CD4-positive, alpha-beta T cell treated with Interleukin-2 at 100 ng/mL for 4 hours (primary cell): Measurements from ENCODE around the gene PLXDC2.
"Not testable (repeated sequence)": the region's sequence is repeated elsewhere in the genome, so short reads cannot be mapped to it uniquely, and the experiment has no call there.

ENCODE experiments used
- DNase-seq: peaks from one replicate; pipeline ENCODE4 v3.0.0-alpha.2; 2020; ENCODE audit warnings: low spot score

The PLXDC2 gene

GRCh38 chr10:20045100-20045499 is 228.9 kb downstream of the PLXDC2 start:
- DNase-seq = not testable (repeated sequence)

- no peak for DNase-seq
Observed at GRCh38 chr10:20048161-20048560, 231.9 kb downstream of the PLXDC2 start.

DNA sequence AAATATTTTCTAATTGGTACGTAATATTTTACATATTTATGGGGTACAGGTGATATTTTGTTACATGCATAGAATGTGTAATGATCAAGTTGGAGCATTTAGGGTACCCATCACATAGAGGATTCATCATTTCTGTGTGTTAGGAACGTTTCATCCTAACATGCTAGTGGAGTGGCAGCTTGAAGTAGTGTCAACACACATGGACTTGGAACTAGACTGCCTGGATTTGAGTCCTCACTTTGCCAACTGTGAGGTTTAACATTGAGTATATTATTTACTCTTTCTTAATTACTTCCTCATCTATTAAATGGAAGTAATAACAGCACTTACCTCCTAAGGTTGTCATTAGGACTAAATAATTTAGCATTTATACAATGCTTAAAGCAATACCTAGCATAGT is 241.9 kb downstream of the PLXDC2 start:
- no peak for DNase-seq

DNA sequence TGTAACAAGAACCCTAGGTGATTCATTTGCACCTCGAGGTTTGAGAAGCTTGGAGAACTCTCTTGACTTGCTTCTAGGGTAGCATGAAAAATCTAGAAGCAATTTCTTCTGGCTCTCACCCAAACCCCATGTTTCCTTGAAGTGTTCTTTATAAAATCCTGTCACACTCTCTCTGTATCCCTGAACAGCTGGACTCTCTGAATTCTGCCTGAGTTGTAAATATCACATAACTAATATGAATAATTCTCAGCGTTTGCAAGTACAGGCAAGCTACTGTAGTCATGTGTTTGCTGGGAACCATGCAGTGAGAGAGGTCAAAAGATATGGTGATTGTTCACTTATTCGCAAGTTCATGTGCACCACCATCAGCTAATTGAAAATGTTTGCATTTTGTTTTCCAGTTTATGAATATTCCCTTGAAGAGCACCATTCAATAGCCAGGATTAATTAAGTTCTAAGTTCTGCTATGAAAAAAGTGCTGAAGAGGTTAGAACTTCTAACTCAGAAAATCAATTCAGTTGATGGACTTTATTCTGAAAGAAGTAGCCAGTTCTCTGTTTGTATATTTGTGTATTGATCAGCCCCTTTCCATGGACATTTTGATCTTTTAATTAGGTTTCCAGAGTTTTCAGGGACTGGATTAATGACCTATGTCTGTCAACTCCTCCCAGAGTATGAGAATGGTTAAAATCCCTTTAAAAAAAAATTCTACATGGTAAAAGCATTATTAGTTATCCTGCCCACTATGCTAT is 243.0 kb downstream of the PLXDC2 start:
- no peak for DNase-seq

- no peak for DNase-seq
Observed at GRCh38 chr10:20065814-20066213, 249.6 kb downstream of the PLXDC2 start.

DNA sequence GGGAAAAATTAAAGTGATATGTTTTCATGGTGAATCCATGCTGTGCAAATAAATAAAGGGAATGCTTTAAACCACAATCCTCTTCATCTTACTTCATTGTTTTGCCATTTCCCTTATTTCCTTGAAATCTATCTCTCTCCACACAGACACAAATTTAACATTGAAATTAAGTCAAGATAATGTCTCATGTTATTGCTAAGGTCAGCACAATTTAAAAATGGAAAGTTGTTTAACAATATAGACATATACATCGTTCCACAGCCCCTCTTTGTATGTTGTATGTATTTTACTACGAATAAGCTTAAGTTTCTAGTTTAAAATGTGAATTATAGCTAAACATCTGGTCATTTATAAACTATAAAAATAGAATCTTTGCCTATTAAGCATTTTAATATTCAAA is 256.9 kb downstream of the PLXDC2 start:
- DNase-seq = no peak

- DNase-seq = no peak
Observed at GRCh38 chr10:20075713-20076112, 259.5 kb downstream of the PLXDC2 start.

- no peak for DNase-seq
Observed at GRCh38 chr10:20084451-20084850, 268.2 kb downstream of the PLXDC2 start.

GRCh38 chr10:20085115-20085514 is 268.9 kb downstream of the PLXDC2 start:
- DNase-seq = no peak

DNA sequence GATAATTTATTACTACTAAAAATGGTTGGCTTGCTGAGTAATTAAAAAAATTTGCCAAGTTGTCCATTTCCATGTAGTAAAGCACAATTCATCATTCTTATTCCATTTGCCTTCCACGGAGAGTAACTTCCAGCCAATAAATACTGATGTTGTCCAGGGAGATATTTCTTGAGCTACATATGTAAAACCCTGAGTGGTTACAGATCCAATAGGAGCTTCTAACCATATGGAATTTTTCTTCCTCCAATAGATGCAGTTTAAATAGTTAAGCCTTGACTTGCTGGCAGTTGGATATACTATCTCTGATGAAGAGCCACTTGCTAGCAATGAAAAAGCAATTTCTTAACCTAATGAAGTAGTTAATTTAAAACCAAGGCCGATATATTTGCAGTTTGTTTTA is 271.1 kb downstream of the PLXDC2 start:
- no peak for DNase-seq

DNA sequence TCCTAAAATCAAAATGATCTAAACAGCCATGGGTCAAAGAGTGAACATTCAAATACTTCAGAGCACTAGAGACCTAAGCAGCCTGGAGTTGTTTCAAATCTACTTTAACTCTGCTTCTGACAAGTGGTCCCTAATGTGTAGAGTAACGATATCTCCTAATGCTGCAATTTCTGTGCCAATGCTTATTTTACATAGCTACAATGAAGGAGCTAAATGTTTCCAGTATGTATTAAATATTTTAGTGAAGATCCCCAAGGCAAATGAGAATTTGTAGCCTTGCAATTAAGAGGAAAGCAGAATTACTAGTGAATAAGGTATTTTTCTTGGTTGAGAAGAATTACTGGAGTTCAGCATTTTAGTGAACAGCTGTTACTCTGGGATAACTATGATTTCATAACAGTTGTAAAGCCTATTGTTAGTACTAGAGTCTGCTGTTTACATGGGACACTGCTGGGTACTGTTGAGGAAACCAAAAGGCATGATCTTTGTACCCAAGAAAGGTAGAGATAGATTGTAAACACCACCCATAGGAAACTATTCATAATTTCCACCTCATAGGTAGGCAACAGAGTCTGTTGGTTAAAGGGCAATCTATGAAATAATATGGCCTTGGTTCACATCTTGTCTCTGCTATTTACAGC is 271.9 kb downstream of the PLXDC2 start:
- DNase-seq = no peak

DNA sequence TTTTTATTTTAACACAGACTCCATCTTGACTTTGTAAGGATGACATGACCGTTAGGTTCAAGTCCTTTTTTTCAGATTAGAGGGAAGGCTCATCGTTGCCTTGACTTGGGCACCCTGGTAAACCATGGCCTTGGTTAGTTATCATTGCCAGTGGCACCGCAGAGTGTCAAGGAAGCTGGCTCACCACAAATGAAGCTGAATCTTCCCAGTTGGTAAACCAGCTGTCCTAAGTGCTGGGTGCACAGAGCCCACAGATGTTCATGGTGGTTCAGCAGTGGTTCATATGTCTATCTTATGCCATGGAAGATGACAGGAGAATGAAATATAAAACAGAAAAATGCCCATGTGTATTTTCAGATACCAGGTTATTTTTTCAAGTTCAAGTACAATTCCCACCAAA is 273.6 kb downstream of the PLXDC2 start:
- no peak for DNase-seq

DNA sequence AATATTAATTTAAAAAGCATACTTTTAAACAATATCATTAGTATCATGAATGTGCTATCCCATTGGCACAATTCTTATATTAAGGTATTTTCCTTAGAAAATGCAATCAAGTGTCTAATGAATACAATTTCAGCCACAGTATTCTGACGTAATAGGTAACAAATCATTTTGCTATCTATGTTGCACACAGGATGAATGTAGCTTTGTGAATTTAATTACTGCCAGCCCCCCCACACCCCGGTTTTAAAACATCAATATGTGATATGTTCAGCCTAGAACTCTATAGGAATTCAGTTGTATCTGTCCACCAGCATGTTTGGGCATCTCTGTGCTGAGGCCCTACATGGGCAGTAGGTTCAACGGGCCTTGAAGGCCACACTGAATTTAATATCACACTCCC is 274.6 kb downstream of the PLXDC2 start:
- DNase-seq = no peak

DNA sequence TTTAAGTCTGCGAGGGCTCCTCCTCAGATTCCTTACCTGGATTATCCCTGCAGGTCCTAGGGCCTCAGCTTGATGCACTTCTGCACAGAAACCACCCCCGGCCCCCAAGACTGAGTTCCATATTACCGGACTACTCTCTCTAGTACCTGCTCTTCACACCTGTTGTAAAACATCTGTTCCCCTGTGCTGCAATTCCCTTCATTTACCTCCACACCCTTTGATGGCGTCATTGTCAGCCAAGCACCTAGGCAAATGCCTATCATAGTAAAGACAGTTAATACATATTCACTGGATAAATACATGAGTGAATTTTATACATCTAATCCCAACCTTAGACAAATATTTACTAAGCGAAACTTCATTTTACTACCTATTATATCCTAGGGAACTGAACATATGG is 275.5 kb downstream of the PLXDC2 start:
- DNase-seq = no peak

- no peak for DNase-seq
Observed at GRCh38 chr10:20093600-20093999, 277.4 kb downstream of the PLXDC2 start.

- no peak for DNase-seq
Observed at GRCh38 chr10:20094226-20094976, 278.2 kb downstream of the PLXDC2 start.

- DNase-seq = no peak
Observed at GRCh38 chr10:20100171-20100570, 283.9 kb downstream of the PLXDC2 start.

DNA sequence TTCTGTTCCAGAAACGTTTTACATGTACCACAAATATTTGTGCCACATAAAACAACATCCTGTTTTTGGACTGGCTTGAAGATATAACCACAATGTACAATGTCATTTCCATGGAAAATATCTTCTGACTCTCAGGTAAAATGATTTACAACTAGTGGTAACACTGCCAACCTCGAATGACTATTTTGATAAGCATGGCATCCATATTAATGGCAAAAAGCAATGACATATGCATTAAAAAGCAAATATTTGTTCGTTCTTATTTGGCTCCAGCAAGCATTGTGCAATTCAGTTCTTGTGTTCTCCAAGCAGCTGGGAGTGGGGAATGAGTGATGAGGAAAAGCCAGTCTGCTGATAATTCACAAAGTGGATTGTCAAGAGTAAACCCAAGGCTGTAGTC is 289.0 kb downstream of the PLXDC2 start:
- DNase-seq = no peak

DNA sequence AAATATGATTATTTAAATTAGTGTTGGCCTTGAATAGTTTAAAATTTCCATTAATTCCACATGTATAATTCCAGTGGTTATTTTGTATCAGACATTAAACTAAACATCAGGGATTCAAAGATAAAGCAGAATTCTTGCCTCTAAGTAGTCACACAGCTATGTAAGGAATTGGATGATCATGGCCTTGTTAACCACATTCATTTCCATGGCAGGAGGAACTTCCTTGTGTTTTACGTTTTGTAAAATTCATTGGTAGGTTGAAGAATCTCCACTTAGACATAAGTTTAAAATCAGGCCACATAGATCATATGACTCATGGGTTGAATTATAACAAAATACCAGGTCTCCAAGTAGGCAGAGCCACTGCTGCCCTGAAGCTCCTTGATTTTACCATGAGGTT is 289.7 kb downstream of the PLXDC2 start:
- no peak for DNase-seq

GRCh38 chr10:20108021-20108420 is 291.8 kb downstream of the PLXDC2 start:
- DNase-seq = no peak

- DNase-seq = no peak
Observed at GRCh38 chr10:20109613-20110012, 293.4 kb downstream of the PLXDC2 start.

DNA sequence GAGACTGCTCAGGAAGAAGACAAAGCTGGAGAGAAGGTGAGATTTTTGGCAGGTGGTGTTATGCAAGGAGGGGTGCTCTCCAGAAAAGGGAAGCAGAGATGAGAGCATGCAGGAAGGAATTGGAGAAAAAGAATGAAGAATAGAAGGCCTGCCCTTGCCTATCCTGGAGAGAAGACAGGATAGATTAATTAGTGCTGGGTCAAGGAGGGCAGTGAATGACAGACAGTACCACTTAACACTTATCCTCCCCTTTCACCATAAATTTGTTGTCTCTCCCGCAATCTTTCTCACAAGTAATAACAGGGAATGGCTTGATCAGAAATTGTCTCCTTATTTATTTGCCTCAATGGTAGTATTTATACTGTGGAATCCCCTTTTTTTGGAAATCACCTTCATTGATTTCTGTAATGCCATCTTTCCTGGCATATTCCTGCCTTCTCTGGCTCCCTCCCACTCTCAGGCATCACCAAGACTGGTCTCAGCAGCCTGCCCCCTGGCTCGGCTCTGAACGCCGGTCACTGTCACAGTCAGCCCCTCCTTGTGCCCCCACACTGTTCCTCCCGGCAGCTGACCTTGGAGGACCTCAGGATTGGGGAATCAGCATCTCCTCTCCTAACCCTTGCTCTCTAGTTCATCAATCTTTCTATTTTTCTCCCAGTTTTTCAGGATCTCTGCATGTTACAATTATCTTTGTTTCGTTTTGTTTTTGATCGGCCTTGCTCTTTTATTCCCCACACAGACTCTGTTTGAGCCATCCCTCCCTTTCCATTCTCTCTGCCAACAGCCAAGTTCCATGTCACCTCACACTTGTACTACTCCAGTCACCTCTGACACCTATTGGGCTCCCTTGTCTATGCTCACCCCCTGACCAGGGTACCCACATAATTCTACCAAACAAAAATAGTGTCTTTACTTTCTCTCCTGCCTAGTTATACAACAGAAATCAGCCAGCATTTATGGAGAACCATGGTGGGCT is 294.2 kb downstream of the PLXDC2 start:
- no peak for DNase-seq
